Gastrocnemius medialis (tissue), 4 donors: ENCODE measurements around the gene SLC44A2. TPM values are rescaled to one million over a fixed set of nuclear protein-coding genes. Genes with fewer than 3 reads are reported as not detected.

Experiments used
- ATAC-seq, 2 donors: fragments of 150-250 bp; one replicate each; pipeline ENCODE4 v1.9.1; 2016
- DNase-seq, 2 donors: peaks; one replicate each; pipeline ENCODE4 v3.0.0-alpha.2; 2019
- H3K27ac ChIP-seq, 4 donors: fragments of 200-600 bp; sonication (generic); 1 replicate in 1 of 4; 2 replicates in 3 of 4; pipeline ENCODE4 v1.5.1; 2016 to 2018; ENCODE audit warnings: mild to moderate bottlenecking in 2 of 4, moderate library complexity in 1 of 4
- H3K27me3 ChIP-seq, 3 donors: fragments of 200-600 bp; sonication (generic) in 2 of 3; 1 replicate in 1 of 3; 2 replicates in 2 of 3; pipeline versions ENCODE4 v1.5.1 to v1.6.0; 2016 to 2019; ENCODE audit warnings: mild to moderate bottlenecking in 1 of 3, moderate library complexity in 1 of 3
- H3K36me3 ChIP-seq, 2 donors: fragments of 200-600 bp; sonication (generic) in 1 of 2; one replicate each; pipeline ENCODE4 v1.5.1; 2017 to 2018
- H3K4me1 ChIP-seq, 2 donors: fragments of 200-600 bp; sonication (generic) in 1 of 2; one replicate each; pipeline ENCODE4 v1.5.1; 2016 to 2017; ENCODE audit warnings: mild to moderate bottlenecking in 2 of 2
- H3K4me3 ChIP-seq, 4 donors: fragments of 200-600 bp; sonication (generic) in 3 of 4; 1 replicate in 1 of 4; 2 replicates in 3 of 4; pipeline ENCODE4 v1.5.1; 2016 to 2019; ENCODE audit warnings: mild to moderate bottlenecking in 2 of 4
- H3K9me3 ChIP-seq, 3 donors: fragments of 200-600 bp; sonication (generic) in 2 of 3; 1 replicate in 1 of 3; 2 replicates in 2 of 3; pipeline ENCODE4 v1.5.1; 2016 to 2019
- CTCF ChIP-seq, 5 experiments: fragments of 450-650 bp in 3 of 5; fragments of 200-600 bp in 2 of 5; sonication (generic) in 2 of 5; IDR thresholded peaks in 4 of 5; conservative IDR thresholded peaks in 1 of 5; 1 replicate in 4 of 5; 2 replicates in 1 of 5; pipeline ENCODE4 v1.5.1; 2016 to 2019; ENCODE audit warnings: antibody characterized with exemption in 5 of 5, mild to moderate bottlenecking in 3 of 5, moderate library complexity in 3 of 5
- POLR2A ChIP-seq, 2 donors: fragments of 450-650 bp; IDR thresholded peaks; one replicate each; pipeline ENCODE4 v1.6.1; 2017; ENCODE audit warnings: antibody characterized with exemption in 2 of 2, mild to moderate bottlenecking in 2 of 2, moderate library complexity in 2 of 2
- in situ Hi-C, 4 donors: fragments of 200-750 bp; cut with MboI; loops; one replicate each; pipeline versions ENCODE4 v1.15.0 to v1.8.0; 2017; ENCODE audit warnings: low sequenced_read_pairs in 4 of 4
- intact Hi-C: fragments of 100-400 bp; cut with DNase I; formaldehyde crosslinking; loops from one replicate; pipeline ENCODE4 v1.15.1; 2023; ENCODE audit warnings: low total_unique reads
- total RNA-seq, 4 donors: library from RNA; depleted of rRNA; stranded (reverse); fragments of >200 nt; gene quantifications; one replicate each; pipeline versions ENCODE4 v1.1.0 to v1.2.3, GENCODE V29; 2016

Gene SLC44A2
- total RNA-seq, 4 donors from 2014 or later = 51.1 to 168 (median 105) TPM

DNA sequence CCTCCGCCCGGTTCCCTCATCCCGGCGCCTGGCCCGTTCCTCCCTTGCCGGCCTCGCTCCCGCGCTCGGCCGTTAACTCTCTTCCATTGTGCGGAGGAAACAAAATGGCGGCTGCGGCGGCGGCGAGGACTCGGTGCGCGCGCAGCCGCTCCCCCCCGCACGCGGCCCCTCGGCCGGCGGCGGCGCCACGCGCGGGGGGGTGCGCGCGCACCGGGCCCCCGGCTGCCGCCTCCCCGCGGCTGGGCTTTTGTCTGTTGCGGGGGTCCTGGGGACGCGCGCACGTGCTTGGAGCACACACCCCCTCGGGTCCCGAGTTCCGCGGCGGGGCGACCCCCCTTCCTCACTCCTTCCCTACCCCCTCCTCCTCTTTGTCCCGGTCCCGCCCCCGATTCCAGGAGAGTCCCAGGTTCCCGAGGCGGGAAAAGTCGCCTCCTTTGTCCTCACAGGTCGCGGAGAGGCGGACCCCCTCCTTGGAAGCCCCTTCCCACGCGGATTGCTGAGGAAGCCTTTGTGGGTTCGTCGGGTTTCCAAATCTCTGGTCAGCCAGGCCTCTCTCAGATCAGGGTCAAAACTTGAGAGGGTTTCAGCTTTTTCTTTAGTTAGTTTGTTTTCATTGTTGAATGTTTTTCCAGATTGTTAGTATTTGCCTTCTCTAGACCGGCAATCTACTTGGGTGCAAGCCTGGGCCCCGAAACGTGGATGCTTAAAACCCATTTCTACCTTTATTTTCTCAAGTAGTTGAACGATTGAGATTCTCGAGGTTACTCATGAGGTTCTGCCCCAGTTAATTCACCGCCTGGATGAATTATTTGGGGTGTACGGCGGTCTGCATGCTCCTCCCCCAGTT, 29.5 kb downstream of the SLC44A2 start:
- Histone ChIP-seq H3K27ac (peak overlapping the region; percentile 99 to 100 (median 99)), H3K27me3 (no peaks in the 10 kb centered on the region), H3K36me3 (no peaks in the 10 kb centered on the region), H3K9me3 (no peaks in the 10 kb centered on the region), H3K4me1 (peaks cover 31 to 47% of the 10 kb centered on the region in 2 donors), H3K4me3 (peak overlapping the region; percentile 85 to 99 (median 97))
- intact Hi-C loops = loop anchor here (1.0 to 10.0 kb wide), 4 partner anchors 88 to 305 kb away; partner anchors contain the start of genes CDC37, CDKN2D, KEAP1 and KRI1
- in situ Hi-C loops = loop anchor here in 1 of 4 donors (5.0 kb wide), 1 partner anchor 47 kb away; the partner anchor contains the start of gene QTRT1
- DNase-seq (peak in 1 of 2 donors; percentile 18), ATAC-seq (peak; percentile 34 to 39)
- TF ChIP-seq POLR2A (IDR thresholded peaks at IDR 0.05) = no peak
- no peak for TF ChIP-seq CTCF (IDR thresholded peaks at IDR 0.05 in 4 of 5, conservative IDR thresholded peaks at IDR 0.05 in 1 of 5)

DNA sequence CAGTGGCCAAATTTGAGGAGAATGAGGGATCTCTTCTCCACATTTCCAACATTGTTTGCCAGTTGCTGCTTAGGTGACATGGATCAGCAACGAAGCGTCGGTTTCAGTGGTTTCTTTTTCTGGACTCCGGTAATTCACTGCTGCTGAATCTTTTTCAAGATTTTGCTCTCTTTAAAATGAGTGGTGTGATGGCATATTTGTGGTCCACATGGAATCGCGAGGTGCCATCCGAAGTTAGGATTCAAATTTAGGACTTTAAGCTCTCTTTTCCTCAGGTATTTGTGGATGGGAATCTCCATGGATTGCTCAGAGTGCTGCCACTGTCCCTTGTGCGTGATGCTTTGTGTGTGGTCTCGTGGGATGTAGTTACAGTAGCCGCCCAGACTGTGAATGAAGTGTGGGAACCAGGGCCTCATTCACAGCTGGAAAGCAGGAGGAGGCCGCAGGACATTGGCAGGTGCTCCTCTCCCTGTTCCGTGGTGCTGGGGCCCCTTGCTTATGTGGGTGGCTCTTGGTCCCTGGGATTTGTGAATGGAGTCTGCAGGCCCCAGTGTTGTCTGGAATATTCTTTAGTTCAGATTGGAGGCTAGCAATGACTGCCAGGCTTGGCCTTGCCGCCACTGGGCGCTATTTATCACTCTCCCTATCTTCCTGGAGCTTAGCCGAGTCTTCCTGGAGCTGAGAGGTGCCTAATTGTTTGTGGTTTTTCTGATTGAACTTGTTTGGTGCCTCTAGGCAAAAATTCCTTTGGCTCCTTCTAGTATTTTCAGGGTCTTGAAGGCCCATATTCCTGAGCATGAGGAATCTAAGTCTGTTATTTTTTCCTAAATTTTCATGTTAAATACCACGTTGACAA, 30.3 kb downstream of the SLC44A2 start:
- in situ Hi-C loops (loop anchor here in 1 of 4 donors (5.0 kb wide), 1 partner anchor 47 kb away; the partner anchor contains the start of gene QTRT1), intact Hi-C loops (loop anchor here (2.0 to 10.0 kb wide), 2 partner anchors 153 to 251 kb away; partner anchors contain the start of genes CDC37 and KEAP1)
- Histone ChIP-seq H3K36me3 (no peaks in the 10 kb centered on the region), H3K9me3 (no peaks in the 10 kb centered on the region), H3K27me3 (no peaks in the 10 kb centered on the region), H3K4me1 (peaks cover 31 to 53% of the 10 kb centered on the region in 2 donors), H3K4me3 (peak overlapping the region; percentile 85 to 99 (median 97)), H3K27ac (peak overlapping the region; percentile 99 to 100 (median 99))
- TF ChIP-seq CTCF (IDR thresholded peaks at IDR 0.05 in 4 of 5, conservative IDR thresholded peaks at IDR 0.05 in 1 of 5) (no peak), POLR2A (IDR thresholded peaks at IDR 0.05) (no peak)
- no peak for DNase-seq
- no peak for ATAC-seq

DNA sequence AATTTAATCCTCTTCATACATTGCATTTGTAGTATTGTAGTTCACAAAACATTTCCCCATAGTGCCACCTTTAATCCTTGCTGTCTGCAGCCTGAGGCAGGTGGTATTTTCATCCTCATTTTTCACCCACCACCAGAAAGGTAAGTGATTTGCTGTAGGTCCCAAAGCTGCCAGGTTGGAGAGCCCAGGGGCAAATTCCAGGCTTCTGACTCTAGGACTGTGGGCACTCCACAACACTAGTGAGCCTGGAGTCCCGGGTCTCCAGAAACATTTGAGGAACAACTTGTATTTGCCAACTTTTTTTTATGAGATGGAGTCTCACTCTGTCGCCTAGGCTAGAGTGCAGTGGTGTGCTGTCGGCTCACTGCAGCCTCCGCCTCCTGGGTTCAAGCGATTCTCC, 35.0 kb downstream of the SLC44A2 start:
- H3K4me1 ChIP-seq = peaks cover 25 to 48% of the 10 kb centered on the region in 2 donors
- no peak for ATAC-seq
- no peak for TF ChIP-seq CTCF (IDR thresholded peaks at IDR 0.05 in 4 of 5, conservative IDR thresholded peaks at IDR 0.05 in 1 of 5)
- DNase-seq = no peak
- no peak overlapping the region for H3K27ac ChIP-seq
- intact Hi-C loops (no loop called here), in situ Hi-C loops (no loop called here)
- H3K4me3 ChIP-seq = no peak overlapping the region
- no peaks in the 10 kb centered on the region for H3K36me3 ChIP-seq
- no peaks in the 10 kb centered on the region for H3K9me3 ChIP-seq
- H3K27me3 ChIP-seq = no peaks in the 10 kb centered on the region

DNA sequence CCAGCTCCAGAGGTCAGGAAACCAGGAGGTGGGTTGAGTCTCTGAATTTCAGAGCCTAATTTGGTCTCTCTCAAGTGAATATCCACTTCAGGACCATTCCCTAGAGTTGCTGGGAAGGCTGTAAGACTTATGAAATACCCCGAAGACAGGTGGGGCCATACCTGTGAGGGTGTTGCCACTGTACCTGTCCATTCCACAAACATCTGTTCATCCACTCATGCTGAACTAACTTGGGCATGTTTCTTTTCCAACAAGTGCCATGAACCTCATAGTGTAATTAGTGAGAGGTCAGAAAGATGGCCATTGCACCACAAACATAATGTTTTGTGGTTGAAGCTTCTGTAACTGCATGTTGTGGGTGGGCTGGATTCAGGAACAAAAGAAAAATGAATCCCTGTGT, 36.6 kb downstream of the SLC44A2 start:
- no peak for TF ChIP-seq POLR2A (IDR thresholded peaks at IDR 0.05)
- no peak for TF ChIP-seq CTCF (IDR thresholded peaks at IDR 0.05 in 4 of 5, conservative IDR thresholded peaks at IDR 0.05 in 1 of 5)
- no peaks in the 10 kb centered on the region for H3K9me3 ChIP-seq
- peaks cover 20 to 32% of the 10 kb centered on the region in 2 donors for H3K4me1 ChIP-seq
- DNase-seq = no peak
- no peaks in the 10 kb centered on the region for H3K36me3 ChIP-seq
- no peaks in the 10 kb centered on the region for H3K27me3 ChIP-seq
- H3K27ac ChIP-seq = no peak overlapping the region
- in situ Hi-C loops (no loop called here), intact Hi-C loops (no loop called here)
- ATAC-seq = no peak
- H3K4me3 ChIP-seq = no peak overlapping the region
